K562 (cell line): ENCODE data around the gene ANKS1A.

Source experiments
- CREB1 ChIP-seq, 2 experiments: sonication (generic) in 1 of 2; formaldehyde crosslinking in 1 of 2; IDR thresholded peaks; 2 replicates each; pipeline versions ENCODE4 v1.6.1 to v1.8.0; 2012 to 2022; ENCODE audit warnings: inconsistent platforms in 1 of 2, mild to moderate bottlenecking in 1 of 2, missing genetic modification reagents in 1 of 2, moderate library complexity in 1 of 2
- CTBP1 ChIP-seq: fragments of 450-650 bp; IDR thresholded peaks from 2 replicates; pipeline ENCODE4 v1.6.1; 2016; ENCODE audit warnings: borderline replicate concordance
- EP300 ChIP-seq: IDR thresholded peaks from 2 replicates; pipeline ENCODE4 v1.6.1; 2012; ENCODE audit warnings: low read length, improper control_type of control experiment
- MAFF ChIP-seq: IDR thresholded peaks from 2 replicates; pipeline ENCODE4 v1.6.1; 2012; ENCODE audit warnings: low read length, improper control_type of control experiment
- PHB ChIP-seq: fragments of 250-450 bp; sonication (Bioruptor Pico); IDR thresholded peaks from 2 replicates; pipeline ENCODE4 v1.5.0; 2021
- POLR2AphosphoS5 ChIP-seq: IDR thresholded peaks from 2 replicates; pipeline ENCODE4 v1.6.1; 2011; ENCODE audit warnings: mild to moderate bottlenecking, low read depth, low read length, moderate library complexity; ENCODE audit not compliant: control insufficient read depth, insufficient read depth
- TBP ChIP-seq: optimal IDR thresholded peaks from 2 replicates; pipeline ENCODE3; 2011; ENCODE audit warnings: low read depth, low read length, improper control_type of control experiment
- ZNF184 ChIP-seq: sonication (generic); formaldehyde crosslinking; IDR thresholded peaks from 2 replicates; pipeline ENCODE4 v1.5.0; 2020; ENCODE audit warnings: missing genetic modification reagents
- TF ChIP-seq, protein P1 (sequence below): sonication (generic); formaldehyde crosslinking; IDR thresholded peaks from 2 replicates; pipeline ENCODE4 v1.8.0; 2022; ENCODE audit warnings: missing genetic modification reagents, mild to moderate bottlenecking, borderline replicate concordance
- TF ChIP-seq, protein P2 (sequence below), 3 experiments: IDR thresholded peaks in 2 of 3; conservative IDR thresholded peaks in 1 of 3; 2 replicates each; pipeline ENCODE4 v1.5.1; 2011 to 2012; ENCODE audit warnings: low read length in 3 of 3, mild to moderate bottlenecking in 3 of 3, control low read depth in 2 of 3, improper control_type of control experiment in 1 of 3, inconsistent platforms in 1 of 3, low read depth in 1 of 3, mixed read lengths in 1 of 3, moderate library complexity in 1 of 3; ENCODE audit not compliant: insufficient read depth in 2 of 3
- TF ChIP-seq, protein P3 (sequence below): IDR thresholded peaks from 2 replicates; pipeline ENCODE4 v1.6.1; 2011; ENCODE audit not compliant: insufficient read length; ENCODE audit errors: extremely low read depth
- TF ChIP-seq, protein P4 (sequence below): fragments of 450-650 bp; IDR thresholded peaks from 2 replicates; pipeline ENCODE4 v1.6.1; 2018; ENCODE audit not compliant: partially characterized antibody

GRCh38 chr6:34909320-34909883, 20.3 kb downstream of the ANKS1A start:
- TF ChIP-seq TBP (no peak), PHB (no peak), CREB1 (IDR thresholded peaks at IDR 0.05) (no peak), CREB1 (CRISPR knock-in tag; IDR thresholded peaks at IDR 0.05) (no peak), POLR2AphosphoS5 (no peak), MAFF (no peak), CTBP1 (no peak), EP300 (no peak), ZNF184 (CRISPR knock-in tag) (no peak)
- TF ChIP-seq, protein P1, sequence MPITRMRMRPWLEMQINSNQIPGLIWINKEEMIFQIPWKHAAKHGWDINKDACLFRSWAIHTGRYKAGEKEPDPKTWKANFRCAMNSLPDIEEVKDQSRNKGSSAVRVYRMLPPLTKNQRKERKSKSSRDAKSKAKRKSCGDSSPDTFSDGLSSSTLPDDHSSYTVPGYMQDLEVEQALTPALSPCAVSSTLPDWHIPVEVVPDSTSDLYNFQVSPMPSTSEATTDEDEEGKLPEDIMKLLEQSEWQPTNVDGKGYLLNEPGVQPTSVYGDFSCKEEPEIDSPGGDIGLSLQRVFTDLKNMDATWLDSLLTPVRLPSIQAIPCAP (CRISPR knock-in tag) = no peak
- TF ChIP-seq, protein P2, sequence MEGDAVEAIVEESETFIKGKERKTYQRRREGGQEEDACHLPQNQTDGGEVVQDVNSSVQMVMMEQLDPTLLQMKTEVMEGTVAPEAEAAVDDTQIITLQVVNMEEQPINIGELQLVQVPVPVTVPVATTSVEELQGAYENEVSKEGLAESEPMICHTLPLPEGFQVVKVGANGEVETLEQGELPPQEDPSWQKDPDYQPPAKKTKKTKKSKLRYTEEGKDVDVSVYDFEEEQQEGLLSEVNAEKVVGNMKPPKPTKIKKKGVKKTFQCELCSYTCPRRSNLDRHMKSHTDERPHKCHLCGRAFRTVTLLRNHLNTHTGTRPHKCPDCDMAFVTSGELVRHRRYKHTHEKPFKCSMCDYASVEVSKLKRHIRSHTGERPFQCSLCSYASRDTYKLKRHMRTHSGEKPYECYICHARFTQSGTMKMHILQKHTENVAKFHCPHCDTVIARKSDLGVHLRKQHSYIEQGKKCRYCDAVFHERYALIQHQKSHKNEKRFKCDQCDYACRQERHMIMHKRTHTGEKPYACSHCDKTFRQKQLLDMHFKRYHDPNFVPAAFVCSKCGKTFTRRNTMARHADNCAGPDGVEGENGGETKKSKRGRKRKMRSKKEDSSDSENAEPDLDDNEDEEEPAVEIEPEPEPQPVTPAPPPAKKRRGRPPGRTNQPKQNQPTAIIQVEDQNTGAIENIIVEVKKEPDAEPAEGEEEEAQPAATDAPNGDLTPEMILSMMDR (IDR thresholded peaks at IDR 0.05 in 2 of 3, conservative IDR thresholded peaks at IDR 0.05 in 1 of 3; ENCODE audit: insufficient read depth in 2 of 3, low read depth in 1 of 3, low read length in 3 of 3) = no peak
- TF ChIP-seq, protein P3, sequence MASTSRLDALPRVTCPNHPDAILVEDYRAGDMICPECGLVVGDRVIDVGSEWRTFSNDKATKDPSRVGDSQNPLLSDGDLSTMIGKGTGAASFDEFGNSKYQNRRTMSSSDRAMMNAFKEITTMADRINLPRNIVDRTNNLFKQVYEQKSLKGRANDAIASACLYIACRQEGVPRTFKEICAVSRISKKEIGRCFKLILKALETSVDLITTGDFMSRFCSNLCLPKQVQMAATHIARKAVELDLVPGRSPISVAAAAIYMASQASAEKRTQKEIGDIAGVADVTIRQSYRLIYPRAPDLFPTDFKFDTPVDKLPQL = no peak
- TF ChIP-seq, protein P4, sequence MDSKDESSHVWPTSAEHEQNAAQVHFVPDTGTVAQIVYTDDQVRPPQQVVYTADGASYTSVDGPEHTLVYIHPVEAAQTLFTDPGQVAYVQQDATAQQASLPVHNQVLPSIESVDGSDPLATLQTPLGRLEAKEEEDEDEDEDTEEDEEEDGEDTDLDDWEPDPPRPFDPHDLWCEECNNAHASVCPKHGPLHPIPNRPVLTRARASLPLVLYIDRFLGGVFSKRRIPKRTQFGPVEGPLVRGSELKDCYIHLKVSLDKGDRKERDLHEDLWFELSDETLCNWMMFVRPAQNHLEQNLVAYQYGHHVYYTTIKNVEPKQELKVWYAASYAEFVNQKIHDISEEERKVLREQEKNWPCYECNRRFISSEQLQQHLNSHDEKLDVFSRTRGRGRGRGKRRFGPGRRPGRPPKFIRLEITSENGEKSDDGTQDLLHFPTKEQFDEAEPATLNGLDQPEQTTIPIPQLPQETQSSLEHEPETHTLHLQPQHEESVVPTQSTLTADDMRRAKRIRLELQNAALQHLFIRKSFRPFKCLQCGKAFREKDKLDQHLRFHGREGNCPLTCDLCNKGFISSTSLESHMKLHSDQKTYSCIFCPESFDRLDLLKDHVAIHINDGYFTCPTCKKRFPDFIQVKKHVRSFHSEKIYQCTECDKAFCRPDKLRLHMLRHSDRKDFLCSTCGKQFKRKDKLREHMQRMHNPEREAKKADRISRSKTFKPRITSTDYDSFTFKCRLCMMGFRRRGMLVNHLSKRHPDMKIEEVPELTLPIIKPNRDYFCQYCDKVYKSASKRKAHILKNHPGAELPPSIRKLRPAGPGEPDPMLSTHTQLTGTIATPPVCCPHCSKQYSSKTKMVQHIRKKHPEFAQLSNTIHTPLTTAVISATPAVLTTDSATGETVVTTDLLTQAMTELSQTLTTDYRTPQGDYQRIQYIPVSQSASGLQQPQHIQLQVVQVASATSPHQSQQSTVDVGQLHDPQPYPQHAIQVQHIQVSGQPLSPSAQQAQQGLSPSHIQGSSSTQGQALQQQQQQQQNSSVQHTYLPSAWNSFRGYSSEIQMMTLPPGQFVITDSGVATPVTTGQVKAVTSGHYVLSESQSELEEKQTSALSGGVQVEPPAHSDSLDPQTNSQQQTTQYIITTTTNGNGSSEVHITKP = no peak
